Measurements from ENCODE around the gene RNASE8. TPM values are rescaled to one million over a fixed set of nuclear protein-coding genes. Genes with fewer than 3 reads are reported as not detected.

Gene RNASE8
- total and polyA plus RNA-seq, 2 of the 4 experiments (the other 2 are of a cell fraction), result not detected

- Histone ChIP-seq H2BK15ac (ENCODE audit: low read depth, low read length) (no peak overlapping the region; the same call in 2 of the 3 replicates), H3K79me1 (ENCODE audit: low read depth in 1 of 2, low read length in 2 of 2) (peaks cover 0 to 14% of the 10 kb centered on the region in 2 experiments; a peak in 2 of 4 replicates), H3K4me1 (ENCODE audit: control insufficient read depth, insufficient read depth, low read length) (peaks cover 26% of the 10 kb centered on the region), H3K14ac (replicated peaks; ENCODE audit: low read depth, low read length) (no peak overlapping the region), H3K4me2 (ENCODE audit: low read depth, low read length) (no peak overlapping the region), H3K4me3 (ENCODE audit: insufficient read depth, low read depth, low read length) (no peak overlapping the region), H2AK5ac (ENCODE audit: low read depth, low read length) (no peak overlapping the region; the same call in 1 of the 2 replicates), H3K23ac (ENCODE audit: low read depth, low read length) (no peak overlapping the region), H4K91ac (ENCODE audit: insufficient read depth, low read depth, low read length) (no peak overlapping the region), H2BK20ac (ENCODE audit: low read depth, low read length) (no peak overlapping the region), H3K27me3 (ENCODE audit: control insufficient read depth, insufficient read depth, low read length) (no peaks in the 10 kb centered on the region), H3K9me1 (ENCODE audit: insufficient read depth, low read length) (peaks cover 7% of the 10 kb centered on the region), H3K36me3 (ENCODE audit: control insufficient read depth, insufficient read depth, low read length) (peaks cover 67% of the 10 kb centered on the region), H4K20me1 (ENCODE audit: insufficient read depth, low read length) (peaks cover 6% of the 10 kb centered on the region), H4K5ac (ENCODE audit: low read depth, low read length) (no peak overlapping the region), H3K18ac (ENCODE audit: low read depth, low read length) (no peak overlapping the region), H4K8ac (ENCODE audit: low read depth in 2 of 2, low read length in 2 of 2) (0 out of 4 replicates have a peak overlapping the region, but pooled peaks of 1 of the 2 experiments have one; percentile 22), H3K9ac (ENCODE audit: low read depth, low read length) (no peak overlapping the region), H3K27ac (ENCODE audit: insufficient read depth, low read length) (no peak overlapping the region), H3K4ac (ENCODE audit: low read depth, low read length) (no peak overlapping the region), H3K9me3 (ENCODE audit: control insufficient read depth, insufficient read depth, low read length) (no peaks in the 10 kb centered on the region), H3K56ac (ENCODE audit: extremely low read depth, insufficient read depth, low read length) (no peak overlapping the region), H2BK120ac (ENCODE audit: low read depth, low read length) (no peak overlapping the region), H2AFZ (replicated peaks; ENCODE audit: low read length, poor library complexity) (no peak overlapping the region), H2BK5ac (ENCODE audit: low read depth, low read length, poor library complexity, severe bottlenecking) (peak overlapping the region; percentile 38), H2AK9ac (replicated peaks; ENCODE audit: low read depth, low read length, poor library complexity) (no peak overlapping the region)
- ChIA-PET CTCF (interaction anchor here (0.9 to 1.2 kb wide), 3 partner anchors 12 to 15 kb away, joined by 3 to 7 read pairs (median 4); no protein-coding TSS in a partner anchor), POLR2A (ENCODE audit: unreplicated experiment) (interaction anchor here (0.5 to 1.2 kb wide), 2 partner anchors 10 to 12 kb away, joined by 3 read pairs; no protein-coding TSS in a partner anchor)
- intact Hi-C loops (cut with micrococcal nuclease), result no loop called here
- BruUV-seq (replicated peaks), result no TSS peak
- TF ChIP-seq, protein P1, sequence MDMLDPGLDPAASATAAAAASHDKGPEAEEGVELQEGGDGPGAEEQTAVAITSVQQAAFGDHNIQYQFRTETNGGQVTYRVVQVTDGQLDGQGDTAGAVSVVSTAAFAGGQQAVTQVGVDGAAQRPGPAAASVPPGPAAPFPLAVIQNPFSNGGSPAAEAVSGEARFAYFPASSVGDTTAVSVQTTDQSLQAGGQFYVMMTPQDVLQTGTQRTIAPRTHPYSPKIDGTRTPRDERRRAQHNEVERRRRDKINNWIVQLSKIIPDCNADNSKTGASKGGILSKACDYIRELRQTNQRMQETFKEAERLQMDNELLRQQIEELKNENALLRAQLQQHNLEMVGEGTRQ (IDR thresholded peaks at IDR 0.05; ENCODE audit: low read depth, low read length), result no peak
- no peak for TF ChIP-seq FOS (IDR thresholded peaks at IDR 0.05; ENCODE audit: low read depth, low read length)
- no peak for TF ChIP-seq CEBPB (IDR thresholded peaks at IDR 0.05; ENCODE audit: low read depth, low read length)
- in situ Hi-C loops (cut with MboI; ENCODE audit: low sequenced_read_pairs), result loop anchor here (25.0 kb wide), 2 partner anchors 621 to 746 kb away; partner anchors contain the start of genes APEX1, CCNB1IP1, OSGEP and PARP2
- DNase-seq (peak; percentile 23), ATAC-seq (ENCODE audit: low read depth) (no peak)
- dilution Hi-C loops (cut with HindIII; ENCODE audit: low sequenced_read_pairs, unreplicated experiment), result no loop called here
- 93% methylated on average over 8 of the region's 11 CpGs; no CpG with 5 or more reads in 1 of the 2 experiments for WGBS, 2 experiments (ENCODE audit: extremely low coverage in 2 of 2, insufficient read length in 1 of 2)
Observed at GRCh38 chr14:21083565-21084325, 26.1 kb downstream of the RNASE8 start.
